PC-3 (cell line): Measurements from ENCODE around the gene ITGA1. TPM values are rescaled to one million over a fixed set of nuclear protein-coding genes. Genes with fewer than 3 reads are reported as not detected.

Experiments used
- ATAC-seq: fragments of 200-7000 bp; cut with Tn5 transposase; 2 replicates; pipeline ENCODE4 v1.9.1; 2020; ENCODE audit warnings: mild to moderate bottlenecking, moderate library complexity
- BruUV-seq: library from RNA; stranded (reverse); fragments of 400-500 nt; replicated peaks from 2 replicates; lab custom pipeline; 2021; lab: Mats Ljungman, UMichigan
- CTCF ChIA-PET: fragments of 300-600 bp; sonication (Branson Sonifier 250); formaldehyde crosslinking; loops from one replicate; lab custom pipeline; 2022; ENCODE audit warnings: antibody characterized with exemption; lab: Charles Lee
- POLR2A ChIA-PET: fragments of 300-600 bp; sonication (Branson Sonifier 250); formaldehyde crosslinking; loops from one replicate; lab custom pipeline; 2022; ENCODE audit warnings: antibody characterized with exemption; ENCODE audit not compliant: unreplicated experiment; lab: Charles Lee
- DNase-seq: peaks from one replicate; pipeline ENCODE4 v3.0.0-alpha.2; 2015
- H2AFZ ChIP-seq: fragments of 300-600 bp; sonication (generic); 2 replicates; pipeline ENCODE4 v1.6.0; 2016; ENCODE audit warnings: antibody characterized with exemption, low read length
- H3F3A ChIP-seq: fragments of 300-600 bp; sonication (generic); one replicate; pipeline ENCODE4 v1.6.0; 2017; ENCODE audit warnings: antibody characterized with exemption, low read length, control low read depth, mild to moderate bottlenecking; ENCODE audit not compliant: unreplicated experiment
- H3K27ac ChIP-seq: fragments of 300-600 bp; sonication (generic); 2 replicates; pipeline ENCODE4 v1.5.1; 2016; ENCODE audit warnings: mild to moderate bottlenecking, low read length
- H3K27me3 ChIP-seq: fragments of 300-600 bp; sonication (generic); 2 replicates; pipeline ENCODE4 v1.6.1; 2016; ENCODE audit warnings: low read length, mixed read lengths
- H3K36me3 ChIP-seq: fragments of 300-600 bp; sonication (generic); 2 replicates; pipeline ENCODE4 v1.6.1; 2016; ENCODE audit warnings: low read depth, mixed run types, low read length, mixed read lengths
- H3K4me1 ChIP-seq: fragments of 300-600 bp; sonication (generic); 2 replicates; pipeline ENCODE4 v1.5.1; 2016; ENCODE audit warnings: low read length; ENCODE audit not compliant: insufficient read depth
- H3K4me2 ChIP-seq: fragments of 300-600 bp; sonication (generic); 2 replicates; pipeline ENCODE4 v1.6.0; 2016; ENCODE audit warnings: low read length
- H3K4me3 ChIP-seq: fragments of 300-600 bp; sonication (generic); 2 replicates; pipeline ENCODE4 v1.5.1; 2016; ENCODE audit warnings: mild to moderate bottlenecking, low read length, mixed read lengths
- H3K79me2 ChIP-seq: fragments of 300-600 bp; sonication (generic); 2 replicates; pipeline ENCODE4 v1.6.1; 2017; ENCODE audit warnings: low read length, mixed read lengths
- H3K9ac ChIP-seq: fragments of 300-600 bp; sonication (generic); 2 replicates; pipeline ENCODE4 v1.6.0; 2016; ENCODE audit warnings: mild to moderate bottlenecking, low read length
- H3K9me2 ChIP-seq: fragments of 300-600 bp; sonication (generic); replicated peaks from 2 replicates; pipeline ENCODE4 v1.6.1; 2016; ENCODE audit warnings: mixed run types, low read length, mixed read lengths
- H3K9me3 ChIP-seq: fragments of 300-600 bp; sonication (generic); 2 replicates; pipeline ENCODE4 v1.6.1; 2016; ENCODE audit warnings: low read length, mixed read lengths
- H4K20me1 ChIP-seq: fragments of 300-600 bp; sonication (generic); 2 replicates; pipeline ENCODE4 v1.6.1; 2016; ENCODE audit warnings: low read length, mixed read lengths
- EZH2 ChIP-seq: fragments of 300-600 bp; sonication (generic); IDR thresholded peaks from one replicate; pipeline ENCODE4 v1.6.1; 2017; ENCODE audit warnings: antibody characterized with exemption, mild to moderate bottlenecking, low read length; ENCODE audit not compliant: unreplicated experiment
- EZH2phosphoT487 ChIP-seq: fragments of 300-600 bp; sonication (generic); IDR thresholded peaks from 2 replicates; pipeline ENCODE4 v1.6.1; 2018; ENCODE audit warnings: mild to moderate bottlenecking, antibody characterized with exemption, low read length, borderline replicate concordance
- intact Hi-C: fragments of 100-400 bp; cut with micrococcal nuclease; formaldehyde crosslinking; loops from 2 replicates; pipeline ENCODE4 v1.9.0; 2023
- total RNA-seq: library from RNA; depleted of rRNA; stranded (reverse); fragments of >200 nt; gene quantifications from 2 replicates; pipeline ENCODE4 v1.2.3, GENCODE V29; 2014
- TF ChIP-seq, protein P1 (sequence below): fragments of 300-600 bp; sonication (generic); conservative IDR thresholded peaks from 2 replicates; pipeline ENCODE4 v1.5.1; 2017; ENCODE audit warnings: antibody characterized with exemption, low read depth, mild to moderate bottlenecking, low read length

The ITGA1 gene
- total RNA-seq, 1 experiment from 2014 or later = 4.7 TPM

DNA sequence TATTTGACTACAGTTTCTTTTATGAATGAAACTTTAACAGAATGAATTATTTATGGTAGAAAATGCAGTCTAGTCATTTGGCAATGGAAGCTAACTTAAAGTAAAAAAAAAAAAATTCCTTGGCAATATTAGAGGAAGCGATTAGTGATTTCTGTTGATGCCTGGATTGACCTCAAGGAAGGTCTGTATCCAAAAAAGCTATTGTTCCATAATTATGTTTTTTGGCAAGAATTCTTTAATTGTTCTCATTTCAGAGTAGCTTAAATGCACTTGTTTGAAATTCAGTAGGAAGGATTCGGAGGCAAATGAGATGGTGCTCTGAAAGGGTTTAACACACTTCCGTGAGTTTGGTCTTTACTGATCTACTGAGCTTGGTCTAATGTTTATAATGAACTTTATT is 61.8 kb downstream of the ITGA1 start:
- H3K4me2 ChIP-seq = no peak overlapping the region
- no peaks in the 10 kb centered on the region for H3F3A ChIP-seq
- no peak overlapping the region for H3K9ac ChIP-seq
- H3K9me3 ChIP-seq = no peaks in the 10 kb centered on the region
- CTCF ChIA-PET = no interaction called here
- H3K79me2 ChIP-seq = no peaks in the 10 kb centered on the region
- no peaks in the 10 kb centered on the region for H4K20me1 ChIP-seq
- BruUV-seq = no TSS peak
- ATAC-seq (no peak), DNase-seq (no peak)
- no peaks in the 10 kb centered on the region for H3K27me3 ChIP-seq
- H3K4me1 ChIP-seq = no peaks in the 10 kb centered on the region
- no peaks in the 10 kb centered on the region for H3K36me3 ChIP-seq
- H2AFZ ChIP-seq = no peak overlapping the region
- POLR2A ChIA-PET = interaction anchor here (0.5 kb wide), 1 partner anchor 150 kb away, joined by 3 read pairs; no protein-coding TSS in a partner anchor
- H3K9me2 ChIP-seq = no peaks in the 10 kb centered on the region
- no peak for TF ChIP-seq EZH2
- TF ChIP-seq, protein P1, sequence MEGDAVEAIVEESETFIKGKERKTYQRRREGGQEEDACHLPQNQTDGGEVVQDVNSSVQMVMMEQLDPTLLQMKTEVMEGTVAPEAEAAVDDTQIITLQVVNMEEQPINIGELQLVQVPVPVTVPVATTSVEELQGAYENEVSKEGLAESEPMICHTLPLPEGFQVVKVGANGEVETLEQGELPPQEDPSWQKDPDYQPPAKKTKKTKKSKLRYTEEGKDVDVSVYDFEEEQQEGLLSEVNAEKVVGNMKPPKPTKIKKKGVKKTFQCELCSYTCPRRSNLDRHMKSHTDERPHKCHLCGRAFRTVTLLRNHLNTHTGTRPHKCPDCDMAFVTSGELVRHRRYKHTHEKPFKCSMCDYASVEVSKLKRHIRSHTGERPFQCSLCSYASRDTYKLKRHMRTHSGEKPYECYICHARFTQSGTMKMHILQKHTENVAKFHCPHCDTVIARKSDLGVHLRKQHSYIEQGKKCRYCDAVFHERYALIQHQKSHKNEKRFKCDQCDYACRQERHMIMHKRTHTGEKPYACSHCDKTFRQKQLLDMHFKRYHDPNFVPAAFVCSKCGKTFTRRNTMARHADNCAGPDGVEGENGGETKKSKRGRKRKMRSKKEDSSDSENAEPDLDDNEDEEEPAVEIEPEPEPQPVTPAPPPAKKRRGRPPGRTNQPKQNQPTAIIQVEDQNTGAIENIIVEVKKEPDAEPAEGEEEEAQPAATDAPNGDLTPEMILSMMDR = no peak
- TF ChIP-seq EZH2phosphoT487 = no peak
- H3K4me3 ChIP-seq = no peak overlapping the region
- intact Hi-C loops = no loop called here
- no peak overlapping the region for H3K27ac ChIP-seq

DNA sequence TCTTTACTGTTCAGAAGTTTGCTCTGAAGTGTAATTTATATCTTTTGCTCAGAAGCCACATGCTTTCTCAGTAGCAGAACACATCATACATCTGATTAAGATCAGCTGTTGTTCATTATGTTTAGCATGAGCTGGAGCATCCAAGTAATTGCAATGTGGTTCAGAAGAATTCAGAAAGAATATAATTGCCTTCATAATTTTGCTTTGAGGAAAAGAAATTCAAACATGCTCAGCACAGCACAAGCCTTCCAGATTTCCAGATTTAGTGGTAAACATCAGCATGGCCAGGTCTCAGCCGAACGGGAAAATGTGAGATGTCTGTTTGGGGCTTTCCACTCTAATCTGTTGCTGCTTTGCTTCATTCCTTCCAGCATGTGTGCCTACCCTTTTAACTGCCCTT is 65.9 kb downstream of the ITGA1 start:
- ATAC-seq (no peak), DNase-seq (no peak)
- Histone ChIP-seq H4K20me1 (no peaks in the 10 kb centered on the region), H3K79me2 (no peaks in the 10 kb centered on the region), H3K27ac (no peak overlapping the region), H3K9me3 (no peaks in the 10 kb centered on the region), H3K9me2 (no peaks in the 10 kb centered on the region), H2AFZ (no peak overlapping the region), H3K4me2 (no peak overlapping the region), H3K27me3 (no peaks in the 10 kb centered on the region), H3K4me3 (no peak overlapping the region), H3F3A (no peaks in the 10 kb centered on the region), H3K9ac (no peak overlapping the region), H3K4me1 (no peaks in the 10 kb centered on the region), H3K36me3 (no peaks in the 10 kb centered on the region)
- no TSS peak for BruUV-seq
- TF ChIP-seq EZH2 = no peak
- no peak for TF ChIP-seq EZH2phosphoT487
- TF ChIP-seq, protein P1 = no peak
- CTCF ChIA-PET = no interaction called here
- intact Hi-C loops = no loop called here
- POLR2A ChIA-PET = no interaction called here

DNA sequence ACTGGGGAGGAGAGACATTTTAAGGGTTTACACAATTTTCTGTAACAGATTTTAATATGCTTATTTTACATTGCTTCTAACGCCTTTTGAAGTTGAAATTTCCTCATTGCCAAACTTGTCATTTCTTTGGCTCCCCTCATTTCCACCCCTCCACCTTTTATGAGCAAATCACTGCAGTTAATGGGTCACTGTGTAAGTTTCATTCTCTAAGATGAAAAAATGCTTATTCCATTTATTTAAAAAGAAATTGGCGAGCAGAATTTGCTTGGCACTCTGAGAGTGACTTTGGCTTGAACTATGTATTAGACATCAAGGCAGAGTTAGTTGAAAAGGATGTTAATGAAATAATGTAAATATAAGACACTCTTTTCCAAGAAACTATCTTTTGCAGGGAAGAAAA is 66.6 kb downstream of the ITGA1 start:
- no peak overlapping the region for H3K4me3 ChIP-seq
- no peak overlapping the region for H3K9ac ChIP-seq
- no peaks in the 10 kb centered on the region for H3K4me1 ChIP-seq
- H3K36me3 ChIP-seq = no peaks in the 10 kb centered on the region
- ChIA-PET POLR2A (no interaction called here), CTCF (no interaction called here)
- ATAC-seq = no peak
- TF ChIP-seq EZH2 (no peak), EZH2phosphoT487 (no peak)
- TF ChIP-seq, protein P1 = no peak
- DNase-seq = no peak
- BruUV-seq = no TSS peak
- no peaks in the 10 kb centered on the region for H3K79me2 ChIP-seq
- no peak overlapping the region for H2AFZ ChIP-seq
- H3K9me3 ChIP-seq = no peaks in the 10 kb centered on the region
- no peaks in the 10 kb centered on the region for H4K20me1 ChIP-seq
- no peaks in the 10 kb centered on the region for H3F3A ChIP-seq
- no peaks in the 10 kb centered on the region for H3K27me3 ChIP-seq
- no peak overlapping the region for H3K27ac ChIP-seq
- intact Hi-C loops = no loop called here
- H3K9me2 ChIP-seq = no peaks in the 10 kb centered on the region
- no peak overlapping the region for H3K4me2 ChIP-seq
